Rectal smooth muscle tissue (tissue), 1 donor: ENCODE data around the gene SNX25.
A peak's percentile ranks its signal among the peaks of the same experiment; 100 is the strongest.

Experiments
- H3K27ac ChIP-seq: one replicate; pipeline ENCODE4 v1.7.0; 2013; ENCODE audit warnings: low read depth, low read length, inconsistent platforms
- H3K27me3 ChIP-seq: one replicate; pipeline ENCODE4 v1.7.0; 2013; ENCODE audit warnings: low read length; ENCODE audit not compliant: control insufficient read depth, insufficient read depth
- H3K36me3 ChIP-seq: one replicate; pipeline ENCODE4 v1.7.0; 2013; ENCODE audit warnings: low read length; ENCODE audit not compliant: control insufficient read depth, insufficient read depth
- H3K4me1 ChIP-seq: one replicate; pipeline ENCODE4 v1.7.0; 2013; ENCODE audit warnings: low read length; ENCODE audit not compliant: control insufficient read depth, insufficient read depth
- H3K4me3 ChIP-seq: one replicate; pipeline ENCODE4 v1.7.0; 2013; ENCODE audit warnings: low read length
- H3K9ac ChIP-seq: one replicate; pipeline ENCODE4 v1.7.0; 2013; ENCODE audit warnings: low read length

Gene SNX25

GRCh38 chr4:185387957-185388356 is 178.6 kb downstream of the SNX25 start:
- Histone ChIP-seq H3K27me3 (no peaks in the 10 kb centered on the region), H3K27ac (no peak overlapping the region), H3K9ac (no peak overlapping the region), H3K4me3 (no peak overlapping the region), H3K36me3 (no peaks in the 10 kb centered on the region), H3K4me1 (no peaks in the 10 kb centered on the region)

- Histone ChIP-seq H3K9ac (no peak overlapping the region), H3K36me3 (no peaks in the 10 kb centered on the region), H3K4me1 (no peaks in the 10 kb centered on the region), H3K27me3 (no peaks in the 10 kb centered on the region), H3K27ac (no peak overlapping the region), H3K4me3 (no peak overlapping the region)
Observed at GRCh38 chr4:185390941-185391340, 181.5 kb downstream of the SNX25 start.

- Histone ChIP-seq H3K27ac (no peak overlapping the region), H3K4me1 (no peaks in the 10 kb centered on the region), H3K36me3 (no peaks in the 10 kb centered on the region), H3K9ac (no peak overlapping the region), H3K27me3 (no peaks in the 10 kb centered on the region), H3K4me3 (no peak overlapping the region)
Observed at GRCh38 chr4:185392156-185392555, 182.8 kb downstream of the SNX25 start.

- peak overlapping the region; percentile 0 for H3K27ac ChIP-seq
- H3K36me3 ChIP-seq: no peaks in the 10 kb centered on the region
- H3K4me1 ChIP-seq: peaks cover 3% of the 10 kb centered on the region
- no peak overlapping the region for H3K9ac ChIP-seq
- peak overlapping the region; percentile 82 for H3K4me3 ChIP-seq
- H3K27me3 ChIP-seq: no peaks in the 10 kb centered on the region
Observed at GRCh38 chr4:185394568-185395237, 185.3 kb downstream of the SNX25 start.

DNA sequence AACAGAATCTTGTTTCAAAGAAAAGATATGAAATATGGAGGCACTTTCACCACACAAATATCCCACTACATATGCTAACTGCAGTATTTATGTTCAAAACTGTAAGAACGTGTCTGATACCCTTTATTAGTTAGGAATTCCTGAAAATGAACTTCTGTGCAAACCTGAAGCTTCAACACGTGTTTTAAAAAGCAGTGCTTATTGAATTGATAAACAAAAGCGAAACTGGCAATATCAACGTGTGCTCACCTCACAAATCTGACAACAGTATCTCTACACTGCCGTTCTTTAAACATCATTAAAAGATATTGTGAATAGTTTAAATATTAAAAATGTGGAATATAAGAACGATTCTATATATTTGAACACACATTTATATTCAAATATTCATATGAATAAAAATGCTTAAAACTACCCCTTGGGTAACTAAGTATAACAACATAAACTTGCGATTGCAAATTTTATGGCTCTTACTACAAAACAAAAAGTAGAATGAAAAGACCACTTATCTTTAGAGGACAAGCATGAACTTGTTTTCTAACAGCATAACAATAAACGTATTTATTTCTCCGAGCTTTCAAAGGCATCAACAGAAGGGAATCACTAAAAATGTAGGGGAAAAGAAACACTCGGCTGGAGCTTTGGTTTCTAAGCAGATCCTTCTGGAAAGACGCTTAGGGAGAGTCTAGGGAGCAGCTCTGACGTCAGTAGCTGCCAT is 186.0 kb downstream of the SNX25 start, which contains the start of gene LRP2BP:
LRP2BP (minus strand) TSS at position 687 of the 718 bp plus-strand sequence. CDS start 17,738 bp downstream, outside the sequence.
- Histone ChIP-seq H3K4me1 (peaks cover 3% of the 10 kb centered on the region), H3K36me3 (no peaks in the 10 kb centered on the region), H3K4me3 (peak within 1 kb of the TSS; percentile 82), H3K27me3 (no peaks in the 10 kb centered on the region), H3K9ac (peak within 1 kb of the TSS; percentile 80), H3K27ac (peak within 1 kb of the TSS; percentile 96)

GRCh38 chr4:185395956-185396723 is 186.7 kb downstream of the SNX25 start:
- Histone ChIP-seq H3K9ac (peak overlapping the region; percentile 80), H3K4me1 (peaks cover 3% of the 10 kb centered on the region), H3K4me3 (peak overlapping the region; percentile 82), H3K27ac (peak overlapping the region; percentile 96), H3K27me3 (no peaks in the 10 kb centered on the region), H3K36me3 (no peaks in the 10 kb centered on the region)

DNA sequence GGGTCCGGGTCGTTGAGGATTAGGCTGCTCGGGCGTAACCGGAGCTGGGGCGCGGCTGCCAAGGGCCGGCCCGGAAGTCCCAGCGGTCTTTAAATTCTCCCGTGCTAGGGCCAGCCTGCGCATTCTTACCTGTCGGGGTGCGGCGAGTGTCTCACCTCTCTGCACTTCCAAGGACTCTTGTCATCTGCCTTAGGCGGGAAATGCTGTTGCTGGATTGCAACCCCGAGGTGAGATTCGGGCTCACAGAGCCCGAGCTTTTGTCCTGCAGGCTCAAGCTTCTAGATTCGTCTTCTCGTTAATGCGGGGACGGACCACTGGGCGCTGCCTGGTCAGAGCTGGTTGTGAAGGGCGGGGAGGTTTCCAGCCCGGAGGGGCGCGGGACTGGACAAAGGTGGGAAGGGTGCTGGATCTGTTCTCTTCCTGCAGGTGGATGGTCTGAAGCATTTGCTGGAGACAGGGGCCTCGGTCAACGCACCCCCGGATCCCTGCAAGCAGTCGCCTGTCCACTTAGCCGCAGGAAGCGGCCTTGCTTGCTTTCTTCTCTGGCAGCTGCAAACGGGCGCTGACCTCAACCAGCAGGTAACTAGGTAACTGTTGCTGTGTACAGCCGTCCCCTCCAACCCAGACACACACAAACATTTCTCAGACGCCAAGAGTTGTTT is 187.5 kb downstream of the SNX25 start, which contains the start of gene ANKRD37:
ANKRD37 (plus strand) TSS at position 118 of the 662 bp plus-strand sequence; CDS start at position 201, 83 bp downstream.
- Histone ChIP-seq H3K4me1 (peaks cover 3% of the 10 kb centered on the region), H3K36me3 (peaks cover 3% of the 10 kb centered on the region), H3K27me3 (no peaks in the 10 kb centered on the region), H3K4me3 (peak within 1 kb of the TSS; percentile 82), H3K27ac (peak within 1 kb of the TSS; percentile 96), H3K9ac (peak within 1 kb of the TSS; percentile 80)

- Histone ChIP-seq H3K27ac (no peak overlapping the region), H3K9ac (no peak overlapping the region), H3K36me3 (peaks cover 3% of the 10 kb centered on the region)
Observed at GRCh38 chr4:185398618-185399017, 189.2 kb downstream of the SNX25 start.

GRCh38 chr4:185399466-185399865 is 190.1 kb downstream of the SNX25 start:
- peaks cover 3% of the 10 kb centered on the region for H3K36me3 ChIP-seq
- no peak overlapping the region for H3K27ac ChIP-seq

More at GRCh38 chr4:185398618-185399017, 189.2 kb downstream of the SNX25 start:
- peaks cover 3% of the 10 kb centered on the region for H3K4me1 ChIP-seq
- no peak overlapping the region for H3K4me3 ChIP-seq
- no peaks in the 10 kb centered on the region for H3K27me3 ChIP-seq

DNA sequence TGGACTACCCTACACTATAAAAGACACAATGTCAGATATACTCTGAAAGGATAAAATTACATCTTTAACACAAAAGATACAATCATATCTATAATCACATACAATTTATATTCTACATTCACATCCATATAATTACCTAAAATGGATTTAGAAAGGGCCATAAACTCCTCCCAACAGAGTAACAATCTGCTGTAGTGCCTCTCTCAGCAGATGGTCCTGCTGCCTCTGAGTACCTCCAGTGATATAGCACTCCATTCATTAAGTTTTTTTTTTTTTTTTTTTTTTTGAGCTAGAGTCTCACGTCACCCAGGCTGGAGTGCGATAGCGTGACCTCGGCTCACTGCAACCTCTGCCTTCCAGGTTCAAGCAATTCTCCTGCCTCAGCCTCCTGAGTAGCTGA is 194.6 kb downstream of the SNX25 start:
- Histone ChIP-seq H3K4me1 (no peaks in the 10 kb centered on the region), H3K36me3 (peaks cover 10% of the 10 kb centered on the region), H3K9ac (no peak overlapping the region), H3K4me3 (no peak overlapping the region), H3K27me3 (no peaks in the 10 kb centered on the region), H3K27ac (no peak overlapping the region)

More at GRCh38 chr4:185399466-185399865, 190.1 kb downstream of the SNX25 start:
- Histone ChIP-seq H3K4me1 (peaks cover 3% of the 10 kb centered on the region), H3K27me3 (no peaks in the 10 kb centered on the region), H3K9ac (no peak overlapping the region), H3K4me3 (no peak overlapping the region)

- Histone ChIP-seq H3K27me3 (no peaks in the 10 kb centered on the region), H3K4me1 (no peaks in the 10 kb centered on the region), H3K4me3 (no peak overlapping the region), H3K27ac (no peak overlapping the region), H3K9ac (no peak overlapping the region), H3K36me3 (peaks cover 10% of the 10 kb centered on the region)
Observed at GRCh38 chr4:185405296-185405999, 196.1 kb downstream of the SNX25 start.
